ENCODE measurements around the gene GBX2.

- TF ChIP-seq CTCF (IDR thresholded peaks at IDR 0.05; ENCODE audit: borderline replicate concordance, extremely low read depth, low read length, poor library complexity, severe bottlenecking) (no peak), EZH2 (IDR thresholded peaks at IDR 0.05; ENCODE audit: borderline replicate concordance, low read depth, low read length, severe bottlenecking) (no peak)
These were observed 7.7 kb downstream of the GBX2 start for GRCh38 chr2:236160366-236161081.

Data from DND-41 (cell line).